CD4-positive, alpha-beta T cell (primary cell): ENCODE measurements around the gene GOLGA8J. TPM values are rescaled to one million over a fixed set of nuclear protein-coding genes. Genes with fewer than 3 reads are reported as not detected.
"Not testable (repeated sequence)": the region's sequence is repeated elsewhere in the genome, so short reads cannot be mapped to it uniquely, and the experiment has no call there.

Experiments used
- ATAC-seq: fragments of 200-7000 bp; cut with Tn5 transposase; one replicate; pipeline ENCODE4 v1.10.0; 2022; ENCODE audit warnings: mild to moderate bottlenecking; ENCODE audit not compliant: poor library complexity
- CTCF ChIA-PET: fragments of 350-600 bp; sonication (Branson Sonifier 250); formaldehyde crosslinking; loops from one replicate; lab custom pipeline; 2021; ENCODE audit warnings: antibody characterized with exemption, inconsistent platforms; lab: Charles Lee
- POLR2A ChIA-PET: fragments of 350-600 bp; sonication (Branson Sonifier 250); formaldehyde crosslinking; loops from one replicate; lab custom pipeline; 2021; ENCODE audit warnings: antibody characterized with exemption, inconsistent platforms; lab: Charles Lee
- DNase-seq, 14 experiments: peaks; one replicate each; pipeline ENCODE4 v3.0.0-alpha.2; 2013 to 2020; ENCODE audit warnings: mixed read lengths in 2 of 14
- H3K27ac ChIP-seq, 2 donors: one replicate each; pipeline versions ENCODE4 v1.5.1 to v1.7.0; 2013; ENCODE audit warnings: low read length in 2 of 2, low read depth in 1 of 2, mild to moderate bottlenecking in 1 of 2
- H3K27me3 ChIP-seq, 2 experiments: 1 replicate in 1 of 2; 2 replicates in 1 of 2; pipeline versions ENCODE4 v1.6.1 to v1.7.0; 2013; ENCODE audit warnings: low read length in 2 of 2, control low read depth in 1 of 2, mild to moderate bottlenecking in 1 of 2, moderate library complexity in 1 of 2; ENCODE audit not compliant: insufficient read depth in 2 of 2, control insufficient read depth in 1 of 2
- H3K36me3 ChIP-seq: one replicate; pipeline ENCODE4 v1.6.1; 2013; ENCODE audit warnings: low read length, control low read depth; ENCODE audit not compliant: insufficient read depth
- H3K4me1 ChIP-seq: one replicate; pipeline ENCODE4 v1.6.1; 2013; ENCODE audit warnings: low read length, control low read depth; ENCODE audit not compliant: insufficient read depth
- H3K4me3 ChIP-seq: one replicate; pipeline ENCODE4 v1.5.1; 2013; ENCODE audit warnings: mild to moderate bottlenecking, low read length, moderate library complexity
- H3K9me3 ChIP-seq, 2 experiments: 1 replicate in 1 of 2; 2 replicates in 1 of 2; pipeline versions ENCODE4 v1.6.1 to v1.7.0; 2013; ENCODE audit warnings: low read length in 2 of 2, mild to moderate bottlenecking in 2 of 2, control low read depth in 1 of 2, moderate library complexity in 1 of 2; ENCODE audit not compliant: control insufficient read depth in 1 of 2, insufficient read depth in 1 of 2
- H3K27ac Mint-ChIP-seq: one replicate; pipeline ENCODE4 v1.8.0; 2020; ENCODE audit warnings: mixed read lengths
- H3K27me3 Mint-ChIP-seq: one replicate; pipeline ENCODE4 v1.8.0; 2021; ENCODE audit warnings: mixed read lengths
- H3K36me3 Mint-ChIP-seq: one replicate; pipeline ENCODE4 v1.8.0; 2021; ENCODE audit warnings: low read depth, mixed read lengths
- H3K4me1 Mint-ChIP-seq: one replicate; pipeline ENCODE4 v1.8.0; 2021; ENCODE audit warnings: low read depth, mixed read lengths
- H3K4me3 Mint-ChIP-seq: one replicate; pipeline ENCODE4 v1.8.0; 2020; ENCODE audit warnings: mild to moderate bottlenecking, mixed read lengths
- H3K9me3 Mint-ChIP-seq: one replicate; pipeline ENCODE4 v1.8.0; 2020; ENCODE audit warnings: mixed read lengths
- CTCF ChIP-seq: fragments of 200-600 bp; IDR thresholded peaks from one replicate; pipeline ENCODE4 v1.8.0; 2022; ENCODE audit warnings: antibody characterized with exemption, mild to moderate bottlenecking
- intact Hi-C, 2 experiments: fragments of 100-400 bp; cut with DNase I in 1 of 2; cut with micrococcal nuclease in 1 of 2; formaldehyde crosslinking; loops; one replicate each; pipeline versions ENCODE4 v1.15.1 to v1.9.0; 2023 to 2025; cut with DNase I, micrococcal nuclease
- total RNA-seq, 174 experiments: library from RNA in 2 of 174; stranded (reverse) in 2 of 174; gene quantifications; one replicate each; pipeline ENCODE4 v1.2.3 and lab custom pipeline; 2021 to 2026

Gene GOLGA8J
- total RNA-seq, 2 experiments from 2014 or later = 0.19 TPM; not detected in 1

GRCh38 chr15:30042556-30042955, 40.2 kb upstream of the GOLGA8J start:
- Histone ChIP-seq H3K27me3 (peaks cover 0 to 5% of the 10 kb centered on the region in 2 experiments), H3K4me3 (no peak overlapping the region), H3K9me3 (no peaks in the 10 kb centered on the region), H3K36me3 (no peaks in the 10 kb centered on the region), H3K4me1 (no peaks in the 10 kb centered on the region), H3K27ac (no peak overlapping the region)
- ChIA-PET POLR2A (interaction anchor here (0.6 kb wide), 1 partner anchor 302 kb away, joined by 4 read pairs; no protein-coding TSS in a partner anchor), CTCF (no interaction called here)
- Mint-ChIP-seq H3K36me3 (no peaks in the 10 kb centered on the region), H3K4me3 (no peak overlapping the region), H3K27ac (no peak overlapping the region), H3K27me3 (peaks cover 23% of the 10 kb centered on the region), H3K9me3 (no peaks in the 10 kb centered on the region), H3K4me1 (no peaks in the 10 kb centered on the region)
- DNase-seq (no peak), ATAC-seq (no peak)
- intact Hi-C loops = no loop called here
- TF ChIP-seq CTCF = no peak

- Mint-ChIP-seq H3K4me1 (no peaks in the 10 kb centered on the region), H3K4me3 (no peak overlapping the region), H3K36me3 (no peaks in the 10 kb centered on the region), H3K27ac (no peak overlapping the region), H3K27me3 (peaks cover 26% of the 10 kb centered on the region), H3K9me3 (no peaks in the 10 kb centered on the region)
- POLR2A ChIA-PET = interaction anchor here (0.6 kb wide), 1 partner anchor 303 kb away, joined by 4 read pairs; no protein-coding TSS in a partner anchor
- CTCF ChIA-PET = no interaction called here
- intact Hi-C loops = no loop called here
- Histone ChIP-seq H3K27ac (no peak overlapping the region), H3K27me3 (peaks cover 0 to under 1% of the 10 kb centered on the region in 2 experiments), H3K9me3 (no peaks in the 10 kb centered on the region), H3K36me3 (no peaks in the 10 kb centered on the region), H3K4me1 (no peaks in the 10 kb centered on the region), H3K4me3 (no peak overlapping the region)
- ATAC-seq (no peak), DNase-seq (no peak)
- TF ChIP-seq CTCF = no peak
Observed at GRCh38 chr15:30043211-30043655, 39.5 kb upstream of the GOLGA8J start.

GRCh38 chr15:30044377-30044776, 38.4 kb upstream of the GOLGA8J start:
- ChIA-PET POLR2A (no interaction called here), CTCF (no interaction called here)
- H3K27me3 ChIP-seq = no peaks in the 10 kb centered on the region
- H3K27ac ChIP-seq = no peak overlapping the region
- Mint-ChIP-seq H3K36me3 (no peaks in the 10 kb centered on the region), H3K27ac (no peak overlapping the region), H3K9me3 (no peaks in the 10 kb centered on the region), H3K27me3 (peaks cover 26% of the 10 kb centered on the region), H3K4me3 (no peak overlapping the region), H3K4me1 (no peaks in the 10 kb centered on the region)
- no peak for TF ChIP-seq CTCF
- intact Hi-C loops = no loop called here
- ATAC-seq (no peak), DNase-seq (no peak)
- H3K9me3 ChIP-seq = no peaks in the 10 kb centered on the region
- H3K36me3 ChIP-seq = no peaks in the 10 kb centered on the region
- no peak overlapping the region for H3K4me3 ChIP-seq
- H3K4me1 ChIP-seq = no peaks in the 10 kb centered on the region

GRCh38 chr15:30044826-30045225, 37.9 kb upstream of the GOLGA8J start:
- H3K9me3 ChIP-seq, H3K36me3 Mint-ChIP-seq, H3K4me3 ChIP-seq, H3K27me3 ChIP-seq, H3K4me1 ChIP-seq, H3K27ac Mint-ChIP-seq, intact Hi-C loops, H3K27ac ChIP-seq, ATAC-seq, H3K36me3 ChIP-seq, H3K4me3 Mint-ChIP-seq, H3K4me1 Mint-ChIP-seq, H3K9me3 Mint-ChIP-seq, DNase-seq, POLR2A ChIA-PET, CTCF ChIA-PET: not testable (repeated sequence)
- H3K27me3 Mint-ChIP-seq = peaks cover 30% of the 10 kb centered on the region

- intact Hi-C loops, CTCF ChIA-PET: not testable (repeated sequence)
Observed at GRCh38 chr15:30045248-30046041, 37.3 kb upstream of the GOLGA8J start.

More at GRCh38 chr15:30045248-30046041, 37.3 kb upstream of the GOLGA8J start:
- H3K27me3 ChIP-seq, POLR2A ChIA-PET, H3K36me3 ChIP-seq, H3K9me3 Mint-ChIP-seq, H3K9me3 ChIP-seq, H3K4me3 ChIP-seq, H3K4me1 ChIP-seq, H3K4me1 Mint-ChIP-seq, H3K27ac ChIP-seq, H3K36me3 Mint-ChIP-seq, H3K27ac Mint-ChIP-seq, ATAC-seq, DNase-seq, H3K4me3 Mint-ChIP-seq: not testable (repeated sequence)
- peaks cover 30% of the 10 kb centered on the region for H3K27me3 Mint-ChIP-seq
